Measurements from ENCODE around the gene SEMA6A. TPM values are rescaled to one million over a fixed set of nuclear protein-coding genes. Genes with fewer than 3 reads are reported as not detected.

The SEMA6A gene
- total and polyA plus RNA-seq, 4 donors: 3.7 to 11.4 (median 5.6) TPM

DNA sequence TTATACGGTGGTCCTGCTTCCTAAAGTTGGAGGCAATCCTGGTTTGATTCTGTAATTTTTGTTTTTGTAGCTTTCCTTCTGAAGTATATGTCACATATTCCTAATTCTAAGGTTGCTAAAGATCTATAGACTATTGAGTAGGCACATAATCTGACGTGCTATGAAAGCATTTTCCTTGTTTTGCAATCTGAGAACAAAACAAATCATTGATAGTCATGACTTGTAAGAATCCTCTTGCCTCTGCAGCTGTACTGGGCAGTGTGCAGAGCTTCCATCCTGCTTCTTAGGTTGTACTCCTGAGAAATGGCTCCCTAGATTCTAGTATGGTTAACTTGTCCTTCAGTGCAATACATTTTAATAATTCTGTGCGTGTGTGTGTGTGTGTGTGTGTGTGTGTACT is 35.4 kb downstream of the SEMA6A start:
- WGBS: 85% methylated on average over 3 of the region's 3 CpGs
- no peak overlapping the region for H3K9ac ChIP-seq (ENCODE audit: low read depth in 1 of 2, low read length in 2 of 2)
- H3K4me3 ChIP-seq (ENCODE audit: low read depth in 1 of 3, low read length in 3 of 3): no peak overlapping the region
- H3K4me1 ChIP-seq (ENCODE audit: control insufficient read depth in 4 of 4, insufficient read depth in 4 of 4, low read length in 3 of 4): no peaks in the 10 kb centered on the region
- H3K27me3 ChIP-seq (ENCODE audit: control insufficient read depth in 4 of 4, insufficient read depth in 4 of 4, low read length in 3 of 4): no peaks in the 10 kb centered on the region
- TF ChIP-seq ZBTB33 (IDR thresholded peaks at IDR 0.05): no peak
- TF ChIP-seq, protein P1, sequence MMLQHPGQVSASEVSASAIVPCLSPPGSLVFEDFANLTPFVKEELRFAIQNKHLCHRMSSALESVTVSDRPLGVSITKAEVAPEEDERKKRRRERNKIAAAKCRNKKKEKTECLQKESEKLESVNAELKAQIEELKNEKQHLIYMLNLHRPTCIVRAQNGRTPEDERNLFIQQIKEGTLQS (IDR thresholded peaks at IDR 0.05): no peak
- TF ChIP-seq SP1 (IDR thresholded peaks at IDR 0.05): no peak
- no peak for TF ChIP-seq TAF1 (conservative IDR thresholded peaks at IDR 0.05)
- no peak for TF ChIP-seq REST (IDR thresholded peaks at IDR 0.05)
- TF ChIP-seq, protein P2, sequence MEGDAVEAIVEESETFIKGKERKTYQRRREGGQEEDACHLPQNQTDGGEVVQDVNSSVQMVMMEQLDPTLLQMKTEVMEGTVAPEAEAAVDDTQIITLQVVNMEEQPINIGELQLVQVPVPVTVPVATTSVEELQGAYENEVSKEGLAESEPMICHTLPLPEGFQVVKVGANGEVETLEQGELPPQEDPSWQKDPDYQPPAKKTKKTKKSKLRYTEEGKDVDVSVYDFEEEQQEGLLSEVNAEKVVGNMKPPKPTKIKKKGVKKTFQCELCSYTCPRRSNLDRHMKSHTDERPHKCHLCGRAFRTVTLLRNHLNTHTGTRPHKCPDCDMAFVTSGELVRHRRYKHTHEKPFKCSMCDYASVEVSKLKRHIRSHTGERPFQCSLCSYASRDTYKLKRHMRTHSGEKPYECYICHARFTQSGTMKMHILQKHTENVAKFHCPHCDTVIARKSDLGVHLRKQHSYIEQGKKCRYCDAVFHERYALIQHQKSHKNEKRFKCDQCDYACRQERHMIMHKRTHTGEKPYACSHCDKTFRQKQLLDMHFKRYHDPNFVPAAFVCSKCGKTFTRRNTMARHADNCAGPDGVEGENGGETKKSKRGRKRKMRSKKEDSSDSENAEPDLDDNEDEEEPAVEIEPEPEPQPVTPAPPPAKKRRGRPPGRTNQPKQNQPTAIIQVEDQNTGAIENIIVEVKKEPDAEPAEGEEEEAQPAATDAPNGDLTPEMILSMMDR (IDR thresholded peaks at IDR 0.05; ENCODE audit: low read depth, low read length, missing input control): no peak
- no peak for TF ChIP-seq HNF4G (IDR thresholded peaks at IDR 0.05)
- TF ChIP-seq GABPA (IDR thresholded peaks at IDR 0.05 in 1 of 2, conservative IDR thresholded peaks at IDR 0.05 in 1 of 2): no peak
- TF ChIP-seq HNF4A (conservative IDR thresholded peaks at IDR 0.05): no peak
- TF ChIP-seq RAD21 (IDR thresholded peaks at IDR 0.05): no peak
- no peak for TF ChIP-seq YY1 (IDR thresholded peaks at IDR 0.05)
- no peak for TF ChIP-seq EGR1 (IDR thresholded peaks at IDR 0.05; ENCODE audit: low read depth in 2 of 2)
- no peak for TF ChIP-seq FOXA1 (IDR thresholded peaks at IDR 0.05)
- TF ChIP-seq RXRA (IDR thresholded peaks at IDR 0.05): no peak
- no peak for TF ChIP-seq NR2F2 (IDR thresholded peaks at IDR 0.05)
- no peak for TF ChIP-seq JUND (IDR thresholded peaks at IDR 0.05)
- no peaks in the 10 kb centered on the region for H3K36me3 ChIP-seq (ENCODE audit: control insufficient read depth in 4 of 4, insufficient read depth in 3 of 4, low read depth in 1 of 4, low read length in 3 of 4)
- H3K27ac ChIP-seq (ENCODE audit: low read depth in 1 of 2, low read length in 2 of 2): no peak overlapping the region
- no peaks in the 10 kb centered on the region for H3K9me3 ChIP-seq (ENCODE audit: control insufficient read depth in 4 of 4, low read length in 3 of 4)
- DNase-seq (ENCODE audit: low spot score): no peak

Measured in liver (tissue), 9 donors.